Glomerular visceral epithelial cell (primary cell): Measurements from ENCODE around the gene PLXNA2.

ENCODE experiments used
- DNase-seq: peaks from one replicate; pipeline ENCODE4 v3.0.0-alpha.2; 2016; ENCODE audit errors: extremely low spot score

PLXNA2 gene

DNA sequence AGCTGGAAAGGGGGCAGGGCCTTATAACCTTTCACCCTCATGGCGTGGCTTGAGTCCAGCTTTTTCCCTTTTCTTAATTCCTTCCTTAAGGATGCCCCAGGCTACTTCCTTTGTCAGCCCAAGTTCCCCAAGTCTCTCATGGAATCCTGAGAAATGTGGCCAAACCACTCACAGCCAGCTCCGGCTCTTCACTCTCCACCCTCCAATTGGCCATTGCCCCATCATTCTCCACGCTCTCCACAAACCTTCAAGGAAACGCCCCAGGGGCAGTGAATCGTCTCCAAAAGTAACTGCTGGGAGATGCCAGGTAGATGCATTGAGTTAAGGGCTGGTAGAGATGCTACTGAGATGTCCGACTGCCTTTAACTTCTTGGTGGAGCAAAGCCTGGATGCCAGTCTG lies 219.8 kb downstream of the PLXNA2 start:
- no peak for DNase-seq

DNA sequence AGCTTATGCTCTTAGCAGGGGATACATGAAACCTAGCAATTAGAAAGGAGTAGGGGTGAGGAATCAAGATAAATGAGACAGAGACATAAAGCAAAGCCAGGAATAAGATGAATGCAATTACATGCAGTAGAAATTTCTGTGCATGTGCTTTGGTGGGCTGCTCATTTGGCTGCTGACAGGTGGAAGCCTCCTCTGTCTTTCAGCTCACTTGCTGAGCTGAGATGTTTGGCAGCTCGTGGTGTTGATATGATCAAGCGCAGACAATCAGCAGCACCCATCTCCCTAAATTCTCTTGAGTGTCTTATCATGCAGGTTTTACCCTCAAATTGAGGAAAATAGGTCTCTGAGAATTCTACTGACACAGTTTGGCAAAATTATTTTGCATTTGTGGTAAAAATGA lies 224.9 kb downstream of the PLXNA2 start:
- DNase-seq = no peak

DNA sequence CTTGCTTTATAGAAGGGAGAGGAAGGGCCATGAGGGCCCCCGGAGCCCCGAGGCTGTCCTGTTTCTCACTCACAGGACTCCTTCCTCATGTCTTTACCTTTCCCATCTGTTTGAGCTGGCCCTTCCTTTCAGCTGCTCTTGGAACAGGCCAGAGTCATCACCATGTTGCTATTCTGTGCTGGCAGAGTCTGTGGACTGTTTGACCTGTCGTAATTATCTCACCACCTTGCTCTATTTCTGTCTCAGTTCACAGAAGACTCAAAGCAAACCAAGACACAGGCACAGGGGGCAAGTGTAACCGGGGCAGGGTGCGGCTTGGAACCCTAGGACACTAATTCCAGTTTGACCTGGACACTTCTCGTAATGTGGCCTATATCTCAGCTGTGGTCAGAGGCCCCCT lies 228.9 kb downstream of the PLXNA2 start:
- DNase-seq = no peak

DNA sequence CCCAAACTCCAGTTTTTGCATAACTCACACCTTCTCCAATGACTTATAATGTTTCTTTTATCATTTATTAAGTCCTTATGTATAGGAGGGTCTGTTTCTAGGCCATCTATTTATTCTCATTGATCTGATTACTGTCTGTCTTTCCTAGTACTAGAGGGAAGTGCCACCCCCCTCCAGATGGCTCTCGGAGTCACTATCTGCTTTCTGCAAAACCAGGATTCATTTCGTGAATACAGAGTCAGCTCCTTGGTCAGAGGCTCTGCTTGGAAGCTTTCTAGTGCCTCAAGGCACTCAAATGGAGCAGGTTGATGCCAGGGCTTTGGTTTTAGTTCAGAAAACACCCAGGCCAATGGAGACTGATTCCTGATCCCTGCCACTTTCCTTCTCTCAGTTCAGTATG lies 231.0 kb downstream of the PLXNA2 start:
- DNase-seq = no peak

DNA sequence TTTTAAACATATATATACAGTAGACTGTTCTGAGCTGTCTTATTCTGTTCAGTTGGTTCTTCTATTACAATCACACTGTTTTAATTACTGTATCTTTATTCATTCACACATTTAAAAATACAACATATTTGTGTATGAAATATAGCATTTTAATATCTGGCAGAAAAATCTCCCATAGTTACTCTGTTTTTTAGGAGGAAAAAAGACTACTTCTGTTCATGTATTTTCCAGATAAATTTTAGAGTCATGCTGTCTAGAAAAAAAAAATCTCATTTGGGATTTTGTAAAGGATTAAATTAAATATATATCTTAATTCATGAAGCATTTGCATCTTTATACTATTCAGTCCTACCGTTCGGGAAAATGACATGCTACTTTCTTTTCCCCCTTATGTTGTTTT lies 231.5 kb downstream of the PLXNA2 start:
- no peak for DNase-seq

DNA sequence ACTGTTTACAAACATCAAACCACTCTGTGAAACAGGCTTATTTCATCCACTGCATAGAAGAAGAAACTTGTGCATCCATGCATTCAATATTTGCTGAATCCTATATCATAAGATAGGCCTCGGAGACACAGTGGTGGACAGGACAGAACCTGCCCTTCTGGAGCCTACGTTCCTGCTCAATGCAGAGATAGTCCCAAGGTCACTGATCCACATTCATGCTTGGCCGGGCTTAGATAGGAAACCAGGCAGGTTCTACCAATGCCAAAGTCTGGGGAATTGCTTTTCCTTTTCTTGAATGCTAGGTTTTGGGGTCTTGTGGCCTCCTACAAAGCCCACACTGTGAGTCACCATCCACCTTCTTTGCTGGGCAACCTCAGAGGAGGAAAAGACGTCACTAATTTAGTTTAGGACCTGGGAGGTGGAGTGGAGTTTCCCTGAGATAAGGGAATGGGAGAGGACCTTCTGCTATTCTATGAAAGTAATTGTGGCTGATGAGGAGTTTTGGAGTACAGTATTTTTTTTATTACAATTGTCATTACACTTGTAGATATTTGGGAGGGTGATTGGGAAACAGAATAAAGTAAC lies 233.6 kb downstream of the PLXNA2 start:
- peak; percentile 15 for DNase-seq

DNA sequence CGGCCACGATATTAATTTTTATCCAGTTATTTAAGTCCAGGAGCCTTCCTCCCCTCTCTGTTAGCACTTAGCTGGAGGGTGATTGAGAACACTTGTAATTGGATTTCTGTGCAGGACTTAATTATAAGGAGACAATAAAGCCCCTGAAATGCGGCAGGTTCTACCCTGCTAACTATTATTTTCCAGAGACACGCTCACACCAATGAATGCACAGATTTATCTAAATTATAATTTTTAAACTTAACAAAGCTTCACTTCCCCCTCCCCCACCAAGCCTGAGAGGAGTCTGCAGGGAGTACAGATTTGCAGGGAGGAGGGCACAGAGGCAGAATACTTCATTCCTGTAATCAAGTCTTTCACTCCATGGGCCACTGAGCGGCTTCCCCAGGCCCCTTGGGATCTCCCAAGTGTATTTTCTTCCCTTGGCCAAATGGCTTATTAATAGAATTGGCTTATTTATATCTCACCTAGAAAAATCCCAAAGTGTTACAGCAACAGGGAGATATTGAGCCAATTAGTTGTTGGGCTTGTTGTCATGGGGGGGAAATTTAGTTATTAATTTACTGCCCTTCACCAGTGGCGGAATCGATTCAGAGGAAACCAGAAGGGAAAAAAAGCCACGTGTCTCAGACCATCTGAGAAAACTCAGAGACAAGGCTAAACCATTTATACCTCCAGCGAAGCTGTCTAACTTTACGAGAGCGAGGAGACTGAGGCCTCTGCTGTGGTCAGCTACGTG lies 234.3 kb downstream of the PLXNA2 start:
- DNase-seq = no peak

DNA sequence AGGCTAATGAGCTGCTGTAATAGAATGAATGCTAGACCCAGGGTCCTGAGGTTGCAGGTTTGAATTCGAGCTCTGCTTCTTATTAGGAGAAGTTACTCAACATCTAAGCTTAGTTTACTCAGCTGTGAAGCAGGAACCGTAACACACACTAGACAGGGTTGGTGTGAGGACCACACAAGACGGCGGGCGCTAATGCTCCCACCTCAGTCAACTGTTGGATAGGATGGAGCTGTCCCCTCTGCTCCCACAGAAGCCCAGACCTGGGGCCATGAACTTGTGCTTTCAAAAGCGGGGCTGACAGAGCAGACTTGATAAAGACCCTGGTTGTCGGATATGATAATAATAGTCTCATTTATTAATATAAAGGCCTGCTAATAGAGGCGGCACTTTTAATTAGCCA lies 234.9 kb downstream of the PLXNA2 start:
- no peak for DNase-seq

DNA sequence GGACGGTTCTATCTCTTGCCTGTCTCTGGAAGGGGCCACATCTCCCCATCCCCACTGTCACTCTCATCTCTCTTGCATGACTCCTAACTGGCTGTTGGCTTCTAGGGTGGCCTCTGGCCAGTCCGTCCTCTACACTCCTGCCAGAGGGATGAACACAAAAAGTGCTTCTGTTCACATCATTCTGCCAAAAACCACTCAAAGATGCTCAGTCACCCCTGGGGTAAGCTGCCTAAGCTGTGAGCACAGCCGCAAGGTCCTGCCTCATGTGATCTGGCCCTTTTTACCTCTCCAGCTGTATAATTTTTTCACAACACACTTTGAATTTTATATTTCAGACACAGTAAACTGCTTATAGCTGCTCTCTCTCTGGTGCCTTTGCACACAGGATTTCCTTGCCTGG lies 235.7 kb downstream of the PLXNA2 start:
- no peak for DNase-seq

DNA sequence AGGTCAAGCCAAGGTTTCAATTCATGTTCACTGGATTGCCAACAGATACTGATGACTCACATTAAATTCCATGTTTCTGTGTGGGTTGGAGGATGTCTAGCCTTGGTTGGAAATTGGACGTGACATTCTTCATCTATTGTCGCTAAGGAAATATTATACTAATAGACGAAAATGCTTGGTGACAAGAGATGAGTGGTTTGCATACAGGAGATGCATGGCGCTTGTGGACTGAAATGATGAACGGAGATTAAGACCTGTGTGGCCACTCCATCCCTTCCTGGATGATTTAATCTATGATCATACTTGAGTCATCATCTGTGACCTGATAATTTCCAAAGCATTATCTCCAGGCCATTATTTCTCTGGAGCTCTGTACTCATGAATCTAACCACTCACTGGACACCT lies 236.2 kb downstream of the PLXNA2 start:
- DNase-seq = peak; percentile 52

DNA sequence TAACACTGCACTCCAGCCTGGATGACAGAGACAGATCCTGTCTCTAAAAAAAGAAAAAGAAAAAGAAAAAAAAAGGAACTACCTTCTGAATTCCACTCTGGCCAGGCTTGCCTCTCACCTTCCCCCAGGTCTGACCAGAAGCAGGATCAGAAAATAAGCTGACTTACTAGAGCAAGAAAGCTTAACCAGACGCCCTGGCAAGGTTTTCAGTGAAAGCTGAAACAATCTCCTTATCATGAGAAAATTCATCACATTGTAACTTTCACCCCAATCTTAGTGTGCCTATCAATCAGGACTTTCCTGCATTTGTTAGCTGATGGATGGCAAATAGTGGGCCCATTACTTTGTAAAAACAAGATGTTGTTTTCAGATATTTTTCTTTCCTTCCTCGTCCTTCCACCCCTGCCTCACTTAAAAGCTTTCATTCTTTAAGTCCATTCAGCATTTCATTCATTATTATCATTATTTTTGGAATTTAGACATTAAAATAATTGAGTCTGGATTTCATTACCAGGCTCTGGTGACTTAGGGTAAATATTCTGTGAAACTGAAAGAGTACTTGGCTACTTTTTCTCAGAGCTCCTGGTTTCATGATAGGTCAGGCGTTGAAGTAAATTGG lies 236.8 kb downstream of the PLXNA2 start:
- DNase-seq = no peak

DNA sequence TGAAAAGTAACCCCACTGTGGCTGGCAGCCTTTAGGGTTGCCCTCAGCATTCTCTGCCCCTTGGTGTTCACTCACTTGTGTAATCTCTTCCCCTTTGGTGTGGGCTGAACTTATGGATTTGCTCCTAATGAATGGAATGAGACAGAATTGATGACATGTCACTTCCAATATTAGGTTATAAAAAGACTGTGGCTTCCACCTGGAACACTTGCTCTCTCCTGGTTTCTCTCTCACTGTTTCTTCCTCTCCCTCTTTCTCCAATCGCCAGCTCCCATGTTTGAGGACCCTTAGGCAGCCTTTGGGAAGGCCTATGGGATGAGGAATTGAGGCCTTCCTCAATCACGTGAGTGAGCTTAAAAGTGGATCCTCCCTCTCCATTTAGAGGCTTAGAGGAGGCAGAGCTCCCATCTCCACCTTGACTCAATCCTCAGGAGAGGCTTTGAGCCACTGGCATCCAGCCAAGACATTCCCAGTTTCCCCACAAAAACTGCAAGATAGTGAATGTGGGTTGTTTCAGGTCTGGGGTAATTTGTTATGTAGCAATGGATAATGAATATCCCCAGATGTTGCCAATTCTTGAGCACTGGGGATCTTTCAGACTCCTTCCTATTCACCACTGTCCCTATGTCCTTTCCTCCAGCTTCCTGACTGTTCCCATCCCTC lies 237.8 kb downstream of the PLXNA2 start:
- DNase-seq = no peak

DNA sequence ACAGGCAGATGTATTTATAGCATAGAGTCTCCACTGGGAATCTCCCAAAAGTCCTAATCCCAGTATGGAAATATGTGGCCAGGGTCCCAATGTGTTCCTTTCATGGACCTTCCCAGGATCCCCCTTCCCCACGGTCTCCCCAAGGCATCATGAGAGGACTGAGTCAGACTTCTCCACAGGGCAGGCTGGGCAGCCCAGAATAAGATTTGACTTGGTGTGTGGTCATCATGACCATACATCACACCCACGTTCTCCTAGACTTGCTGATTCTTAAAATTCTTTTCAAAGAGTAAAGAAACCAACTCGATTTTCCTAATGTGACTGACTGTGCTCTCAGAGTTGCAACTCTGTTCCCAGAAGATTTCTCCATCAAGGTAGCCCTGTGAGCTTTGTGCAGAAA lies 239.3 kb downstream of the PLXNA2 start:
- no peak for DNase-seq

DNA sequence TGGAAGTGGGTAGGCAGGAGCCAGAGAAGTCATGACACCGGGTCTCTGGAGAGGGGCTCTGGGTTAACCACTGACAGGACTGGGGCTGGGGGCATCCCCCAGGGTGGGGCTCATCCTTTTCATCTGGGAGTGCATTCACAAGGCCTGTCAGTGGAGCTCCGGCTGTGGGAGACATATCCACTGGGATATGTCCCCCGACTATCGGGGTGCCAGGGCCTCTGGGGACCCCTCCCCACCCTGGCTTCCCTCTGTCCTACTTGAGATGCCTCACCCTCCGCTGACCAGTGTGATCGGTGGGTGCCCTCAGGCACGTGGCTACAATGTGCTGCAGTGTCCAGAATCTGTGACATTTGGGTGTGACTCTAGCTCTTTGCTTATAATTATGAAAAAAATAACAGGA lies 240.9 kb downstream of the PLXNA2 start:
- DNase-seq = no peak

DNA sequence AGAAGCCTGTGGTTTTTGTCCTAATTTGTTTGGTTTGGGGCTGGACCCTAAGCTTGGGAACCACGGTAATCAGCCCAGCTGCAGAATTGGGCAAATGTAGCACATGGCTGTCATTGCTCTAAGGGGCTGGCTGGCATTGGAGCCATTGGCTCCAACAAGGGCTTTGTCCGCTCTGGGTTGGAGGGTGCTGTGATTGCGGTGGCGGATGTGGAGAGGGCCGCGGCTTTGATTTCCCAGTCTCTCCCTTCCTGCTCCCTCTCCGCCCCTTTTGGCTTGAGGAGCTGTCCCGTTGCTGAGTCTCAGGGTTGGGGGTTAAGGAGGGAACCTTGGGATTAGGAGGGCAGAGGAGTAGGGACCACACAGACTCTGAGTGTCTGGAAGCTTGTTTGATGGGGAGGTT lies 241.5 kb downstream of the PLXNA2 start:
- DNase-seq = no peak

DNA sequence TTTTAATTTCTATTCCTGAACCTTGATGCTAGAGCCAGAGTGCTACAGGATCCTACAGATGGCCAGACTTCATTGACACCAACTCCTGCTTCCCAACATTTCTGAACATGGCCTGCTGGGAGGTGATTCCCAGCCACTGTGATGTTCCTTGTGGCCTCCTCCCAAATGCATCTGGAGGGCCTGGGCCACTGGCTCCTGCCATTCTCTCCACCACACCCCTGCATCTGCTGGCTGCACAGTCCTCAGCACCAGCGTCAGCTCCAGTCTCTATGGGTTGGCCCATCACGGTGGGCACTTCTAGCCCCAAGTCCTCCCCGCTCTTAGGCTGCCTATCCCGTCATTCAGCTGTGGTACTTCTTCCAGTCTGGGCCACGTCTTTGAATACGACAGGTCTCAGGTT lies 242.1 kb downstream of the PLXNA2 start:
- no peak for DNase-seq

DNA sequence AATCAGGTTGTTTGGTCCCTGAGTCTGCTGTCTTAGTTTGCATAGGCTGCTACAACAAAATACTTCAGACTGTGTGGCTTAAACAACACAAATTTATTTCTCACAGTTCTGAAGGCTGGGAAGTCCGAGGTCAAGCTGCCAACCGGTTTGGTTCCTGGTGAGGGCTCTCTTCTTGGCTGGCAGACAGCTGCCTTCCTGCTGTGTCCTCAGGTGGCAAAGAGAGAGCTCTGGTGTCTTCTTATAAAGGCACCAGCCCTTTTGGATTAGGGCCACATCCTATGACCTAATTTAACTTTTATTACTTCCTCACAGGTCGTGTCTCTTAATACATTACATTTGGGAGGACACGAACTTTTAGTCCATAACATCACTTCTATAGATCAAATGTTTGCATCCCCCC lies 243.7 kb downstream of the PLXNA2 start:
- DNase-seq = no peak

DNA sequence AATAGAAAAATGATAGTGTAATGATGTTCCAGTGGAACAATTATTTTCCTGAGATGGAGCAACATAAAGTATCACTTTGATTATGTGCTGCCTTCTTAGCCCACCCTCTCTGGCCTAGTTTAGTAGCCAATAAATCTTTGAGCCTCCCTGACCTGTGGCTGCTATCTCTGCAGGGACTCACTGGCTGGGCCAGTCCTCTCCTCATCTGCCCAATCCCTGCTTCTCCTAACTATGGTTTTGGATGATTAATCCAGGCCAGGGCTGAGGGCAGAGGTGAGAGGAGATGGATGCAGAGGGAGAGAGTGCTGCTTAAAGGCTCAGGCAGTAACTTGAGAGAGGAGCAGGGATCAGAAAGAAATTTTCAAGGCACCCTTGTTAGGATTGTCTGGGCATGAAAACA lies 244.2 kb downstream of the PLXNA2 start:
- no peak for DNase-seq

DNA sequence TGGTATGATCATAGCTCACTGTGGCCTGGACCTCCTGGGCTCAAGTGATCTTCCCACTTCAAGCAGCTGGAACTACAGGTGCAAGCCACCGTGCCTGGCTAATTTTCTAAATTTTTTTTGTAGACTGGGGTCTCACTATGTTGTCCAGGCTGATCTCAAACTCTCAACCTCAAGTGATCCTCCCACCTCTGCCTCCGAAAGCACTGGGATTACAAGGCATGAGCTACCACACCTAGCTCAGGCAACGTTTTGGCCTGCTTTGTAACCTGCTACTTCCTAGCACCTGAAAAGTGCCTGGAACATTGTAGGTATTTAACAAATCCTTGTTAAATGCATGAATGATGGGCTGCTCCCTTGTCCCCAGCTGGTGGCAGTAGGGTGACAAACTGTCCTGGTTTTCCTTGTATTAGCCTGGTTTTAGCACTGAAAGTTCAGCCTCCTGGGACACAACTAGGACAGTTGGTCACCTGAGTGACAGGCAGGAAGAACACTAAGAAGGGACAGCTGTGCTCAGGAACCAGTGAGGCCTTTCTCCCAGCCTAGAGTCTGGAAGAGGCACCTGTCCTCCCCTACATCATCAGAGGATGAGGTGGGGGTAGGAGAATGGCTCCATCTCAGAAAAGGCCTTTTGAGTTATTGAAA lies 244.8 kb downstream of the PLXNA2 start:
- no peak for DNase-seq

DNA sequence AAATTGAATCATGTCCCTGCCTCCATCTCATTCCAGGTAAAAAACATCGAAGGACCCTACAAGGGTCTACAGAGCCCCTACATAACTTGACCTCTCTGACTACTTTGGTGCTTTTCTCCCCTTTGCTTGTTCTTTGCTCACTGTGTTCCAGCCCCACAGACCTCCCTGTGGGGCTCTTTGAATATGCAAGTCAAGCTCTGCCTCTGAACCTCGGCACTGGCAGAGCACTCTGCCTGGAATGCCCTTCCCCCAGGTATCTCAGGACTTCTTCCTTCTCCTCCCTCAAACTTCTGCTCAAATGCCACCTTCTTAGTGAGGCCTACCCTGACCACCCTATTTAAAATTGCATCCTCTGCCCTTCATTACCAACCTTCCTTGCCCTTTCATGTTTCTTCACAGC lies 245.5 kb downstream of the PLXNA2 start:
- DNase-seq = no peak

DNA sequence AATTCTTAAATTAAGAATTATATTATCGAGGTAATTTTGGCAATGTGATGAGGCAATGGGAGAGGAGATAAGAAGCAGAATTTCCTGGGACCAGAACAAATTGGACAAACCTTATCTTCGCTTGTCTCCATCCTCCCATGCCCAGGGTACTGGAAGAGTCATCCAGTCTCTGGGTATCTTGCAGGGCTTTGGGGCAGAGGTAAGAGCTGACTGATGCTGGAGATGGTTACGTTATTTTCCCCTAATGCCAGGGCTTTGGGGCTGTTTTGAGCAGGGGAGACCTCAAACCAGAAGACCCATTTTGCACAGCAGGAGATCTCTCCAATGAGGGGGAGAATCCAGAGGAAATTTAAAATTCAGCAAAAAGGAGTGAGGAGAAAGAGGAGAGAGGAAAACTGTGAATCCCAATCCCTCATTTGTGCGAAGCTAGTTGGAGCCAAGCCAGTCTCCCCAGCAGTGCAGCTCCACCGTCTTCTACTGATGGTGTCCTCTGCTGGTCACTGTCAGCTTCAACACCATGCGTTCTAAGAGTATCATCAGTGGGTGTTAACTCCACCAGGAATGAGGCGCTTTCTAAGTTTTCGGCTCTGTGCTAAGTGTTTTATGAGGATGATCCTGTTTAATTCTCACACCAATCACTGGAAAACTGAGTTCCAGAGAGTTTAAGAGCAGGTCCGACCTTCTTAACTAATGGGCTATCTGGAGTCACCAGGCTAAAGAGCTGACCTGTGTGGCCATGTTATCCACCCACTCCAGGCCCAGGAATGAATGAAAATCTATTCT lies 246.5 kb downstream of the PLXNA2 start:
- peak; percentile 73 for DNase-seq

DNA sequence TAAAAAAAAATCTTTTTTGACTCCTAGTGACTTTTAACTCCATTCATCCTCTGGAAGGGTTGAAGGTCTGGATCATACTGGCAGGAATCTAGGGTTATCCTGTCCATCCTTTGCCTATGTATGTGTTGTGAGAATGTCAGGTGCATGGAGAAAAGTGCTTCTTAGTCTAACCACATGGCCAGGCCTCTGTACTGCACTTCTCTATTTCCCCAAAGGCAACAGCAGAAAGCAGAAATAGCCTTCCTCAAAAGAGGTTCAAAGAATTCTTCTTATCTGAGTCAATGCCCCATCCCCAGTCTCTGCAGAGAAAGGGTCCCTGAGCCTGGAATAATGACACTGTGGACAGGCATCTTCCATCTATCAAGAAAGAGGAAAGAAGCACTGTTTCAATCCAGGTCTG lies 247.5 kb downstream of the PLXNA2 start:
- no peak for DNase-seq
